ENCODE measurements around the gene PALLD. TPM values are rescaled to one million over a fixed set of nuclear protein-coding genes. Genes with fewer than 3 reads are reported as not detected.

Gene PALLD
- total and polyA plus RNA-seq, 2 donors (not counting 3 experiments of a cell fraction or from before 2014, with no cell fraction given): 13.4 to 48.2 TPM

GRCh38 chr4:168845897-168846296, 349.0 kb downstream of the PALLD start:
- peaks cover 16% of the 10 kb centered on the region for H3K4me1 ChIP-seq (ENCODE audit: control insufficient read depth, extremely low read depth, insufficient read depth, low read length)
- no peak overlapping the region for H3K27ac ChIP-seq (ENCODE audit: insufficient read depth, low read depth, low read length)
- H2AFZ ChIP-seq (ENCODE audit: low read depth, low read length): no peak overlapping the region
- no peak overlapping the region for H3K4me3 ChIP-seq (replicated peaks in 1 of 3; ENCODE audit: insufficient read depth in 1 of 3, low read depth in 1 of 3, low read length in 3 of 3)
- intact Hi-C loops (cut with micrococcal nuclease) (no loop called here), dilution Hi-C loops (cut with MboI; ENCODE audit: extremely low pct_ligation_motif_present, low sequenced_read_pairs) (no loop called here)
- no peak overlapping the region for H3K9ac ChIP-seq (replicated peaks; ENCODE audit: extremely low read depth, insufficient read depth, low read length)
- TF ChIP-seq POLR2A (IDR thresholded peaks at IDR 0.05; ENCODE audit: low read depth, low read length) (no peak), EZH2 (IDR thresholded peaks at IDR 0.05; ENCODE audit: borderline replicate concordance, low read depth, low read length, severe bottlenecking) (no peak), POLR2AphosphoS5 (IDR thresholded peaks at IDR 0.05; ENCODE audit: insufficient read depth, low read depth, low read length) (no peak), MYC (IDR thresholded peaks at IDR 0.05; ENCODE audit: low read depth, low read length) (no peak), JUN (IDR thresholded peaks at IDR 0.05; ENCODE audit: borderline replicate concordance, insufficient read depth, insufficient read length, low read depth) (no peak), GATA2 (IDR thresholded peaks at IDR 0.05; ENCODE audit: insufficient read depth, insufficient read length, low read depth, low read length) (no peak), MAX (IDR thresholded peaks at IDR 0.05; ENCODE audit: insufficient read depth, insufficient read length) (no peak), FOS (IDR thresholded peaks at IDR 0.05; ENCODE audit: borderline replicate concordance, insufficient read depth, low read length) (no peak)
- TF ChIP-seq, protein P1, sequence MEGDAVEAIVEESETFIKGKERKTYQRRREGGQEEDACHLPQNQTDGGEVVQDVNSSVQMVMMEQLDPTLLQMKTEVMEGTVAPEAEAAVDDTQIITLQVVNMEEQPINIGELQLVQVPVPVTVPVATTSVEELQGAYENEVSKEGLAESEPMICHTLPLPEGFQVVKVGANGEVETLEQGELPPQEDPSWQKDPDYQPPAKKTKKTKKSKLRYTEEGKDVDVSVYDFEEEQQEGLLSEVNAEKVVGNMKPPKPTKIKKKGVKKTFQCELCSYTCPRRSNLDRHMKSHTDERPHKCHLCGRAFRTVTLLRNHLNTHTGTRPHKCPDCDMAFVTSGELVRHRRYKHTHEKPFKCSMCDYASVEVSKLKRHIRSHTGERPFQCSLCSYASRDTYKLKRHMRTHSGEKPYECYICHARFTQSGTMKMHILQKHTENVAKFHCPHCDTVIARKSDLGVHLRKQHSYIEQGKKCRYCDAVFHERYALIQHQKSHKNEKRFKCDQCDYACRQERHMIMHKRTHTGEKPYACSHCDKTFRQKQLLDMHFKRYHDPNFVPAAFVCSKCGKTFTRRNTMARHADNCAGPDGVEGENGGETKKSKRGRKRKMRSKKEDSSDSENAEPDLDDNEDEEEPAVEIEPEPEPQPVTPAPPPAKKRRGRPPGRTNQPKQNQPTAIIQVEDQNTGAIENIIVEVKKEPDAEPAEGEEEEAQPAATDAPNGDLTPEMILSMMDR (IDR thresholded peaks at IDR 0.05; ENCODE audit: extremely low read depth in 1 of 2, insufficient read depth in 1 of 2, low read depth in 1 of 2, low read length in 2 of 2): no peak
- peaks cover 0 to 2% of the 10 kb centered on the region in 2 experiments for H3K36me3 ChIP-seq (ENCODE audit: control insufficient read depth in 2 of 2, extremely low read depth in 1 of 2, insufficient read depth in 2 of 2, low read length in 2 of 2)
- ChIA-PET POLR2A (no interaction called here), CTCF (interaction anchor here (1.2 to 1.4 kb wide), 2 partner anchors 14 to 344 kb away, joined by 3 to 5 read pairs; no protein-coding TSS in a partner anchor)
- H3K9me3 ChIP-seq (replicated peaks; ENCODE audit: control insufficient read depth, insufficient read depth, low read length): no peaks in the 10 kb centered on the region
- FAIRE-seq (no peak), DNase-seq (ENCODE audit: low read depth, low spot score) (no peak)
- H3K27me3 ChIP-seq (ENCODE audit: control insufficient read depth in 2 of 2, insufficient read depth in 2 of 2, low read length in 2 of 2): no peaks in the 10 kb centered on the region
- BruUV-seq (replicated peaks): no TSS peak
- no peaks in the 10 kb centered on the region for H3K9me1 ChIP-seq (replicated peaks; ENCODE audit: control insufficient read depth, extremely low read depth, insufficient read depth, low read length)
- no peaks in the 10 kb centered on the region for H3K79me2 ChIP-seq (ENCODE audit: control insufficient read depth, insufficient read depth, low read length)
- peaks cover 2% of the 10 kb centered on the region for H4K20me1 ChIP-seq (replicated peaks; ENCODE audit: control insufficient read depth, extremely low read depth, insufficient read depth, low read length)
- H3K4me2 ChIP-seq (ENCODE audit: insufficient read depth, low read length): no peak overlapping the region

Measured in endothelial cell of umbilical vein (primary cell).